HepG2 (cell line): Measurements from ENCODE around the gene THY1. TPM values are rescaled to one million over a fixed set of nuclear protein-coding genes. Genes with fewer than 3 reads are reported as not detected.

Experiments used
- ATF1 ChIP-seq: IDR thresholded peaks from 2 replicates; pipeline ENCODE4 v1.6.1; 2016; ENCODE audit warnings: mild to moderate bottlenecking, control low read depth
- BRCA1 ChIP-seq: sonication (generic); formaldehyde crosslinking; IDR thresholded peaks from 2 replicates; pipeline ENCODE4 v1.4.0; 2020; ENCODE audit warnings: missing genetic modification reagents
- BRD4 ChIP-seq: sonication (generic); formaldehyde crosslinking; IDR thresholded peaks from 2 replicates; pipeline ENCODE4 v1.4.0; 2020; ENCODE audit warnings: missing genetic modification reagents
- GABPA ChIP-seq, 2 experiments: IDR thresholded peaks; 2 replicates each; pipeline ENCODE4 v1.6.1; 2011 to 2016; ENCODE audit warnings: low read depth in 2 of 2, low read length in 1 of 2, missing biosample characterization in 1 of 2, missing genetic modification characterization in 1 of 2
- GATAD2A ChIP-seq: IDR thresholded peaks from 2 replicates; pipeline ENCODE4 v1.6.1; 2016
- HNRNPL ChIP-seq: fragments of 200-400 bp; formaldehyde crosslinking; IDR thresholded peaks from 2 replicates; pipeline ENCODE4 v1.6.1; 2017; ENCODE audit warnings: mild to moderate bottlenecking, low read depth, low read length
- MEIS1 ChIP-seq: sonication (generic); formaldehyde crosslinking; IDR thresholded peaks from 2 replicates; pipeline ENCODE4 v1.9.0; 2021; ENCODE audit warnings: mild to moderate bottlenecking, missing genetic modification reagents, moderate library complexity, borderline replicate concordance
- MXD4 ChIP-seq: IDR thresholded peaks from 2 replicates; pipeline ENCODE4 v1.6.1; 2016; ENCODE audit warnings: mild to moderate bottlenecking, missing biosample characterization, missing genetic modification reagents
- NCOA1 ChIP-seq: sonication (generic); formaldehyde crosslinking; IDR thresholded peaks from 2 replicates; pipeline ENCODE4 v1.9.0; 2021; ENCODE audit warnings: missing genetic modification reagents
- RXRA ChIP-seq: sonication (generic); formaldehyde crosslinking; IDR thresholded peaks from 2 replicates; pipeline ENCODE4 v1.5.1; 2020; ENCODE audit warnings: missing genetic modification reagents
- THAP11 ChIP-seq: IDR thresholded peaks from 2 replicates; pipeline ENCODE4 v1.6.1; 2016; ENCODE audit warnings: missing biosample characterization, missing genetic modification reagents
- TSC22D2 ChIP-seq: sonication (generic); formaldehyde crosslinking; IDR thresholded peaks from 2 replicates; pipeline ENCODE4 v1.5.1; 2020; ENCODE audit warnings: missing genetic modification reagents, mild to moderate bottlenecking, borderline replicate concordance
- ZNF317 ChIP-seq: sonication (generic); formaldehyde crosslinking; IDR thresholded peaks from 2 replicates; pipeline ENCODE4 v1.5.0; 2020; ENCODE audit warnings: mild to moderate bottlenecking, missing genetic modification reagents
- ZNF331 ChIP-seq: sonication (generic); formaldehyde crosslinking; IDR thresholded peaks from 2 replicates; pipeline ENCODE4 v1.4.0; 2020; ENCODE audit warnings: missing genetic modification reagents
- ZNF350 ChIP-seq: sonication (generic); formaldehyde crosslinking; IDR thresholded peaks from 2 replicates; pipeline ENCODE4 v1.4.0; 2020; ENCODE audit warnings: mild to moderate bottlenecking, low read depth, missing genetic modification reagents, borderline replicate concordance
- ZNF430 ChIP-seq: sonication (generic); formaldehyde crosslinking; IDR thresholded peaks from 2 replicates; pipeline ENCODE4 v1.9.0; 2021; ENCODE audit warnings: mild to moderate bottlenecking, missing genetic modification reagents
- ZNF431 ChIP-seq: sonication (generic); formaldehyde crosslinking; IDR thresholded peaks from 2 replicates; pipeline ENCODE4 v1.9.0; 2022; ENCODE audit warnings: missing genetic modification reagents, low read depth, mild to moderate bottlenecking, borderline replicate concordance
- ZNF607 ChIP-seq: sonication (generic); formaldehyde crosslinking; IDR thresholded peaks from 2 replicates; pipeline ENCODE4 v1.5.1; 2020; ENCODE audit warnings: missing genetic modification reagents, mild to moderate bottlenecking, borderline replicate concordance
- ZNF75D ChIP-seq: sonication (generic); formaldehyde crosslinking; IDR thresholded peaks from 2 replicates; pipeline ENCODE4 v1.8.1; 2023; ENCODE audit warnings: missing genetic modification reagents, mild to moderate bottlenecking, borderline replicate concordance
- ZNF839 ChIP-seq: sonication (generic); formaldehyde crosslinking; IDR thresholded peaks from 2 replicates; pipeline ENCODE4 v1.4.0; 2020; ENCODE audit warnings: missing genetic modification reagents, mild to moderate bottlenecking, borderline replicate concordance
- polyA plus RNA-seq, 8 experiments: library from polyadenylated mRNA; depleted of rRNA in 3 of 8; stranded (reverse) in 7 of 8; unstranded in 1 of 8; fragments of >200 nt; fragmentation: Illumina TruSeq in 4 of 8; extraction: Trizol in 4 of 8; gene quantifications; 2 replicates each; pipeline versions ENCODE4 v1.2.1 to v1.2.3, GENCODE V29; 2011 to 2016; ENCODE audit warnings: low read depth in 4 of 8, missing spikeins in 1 of 8, mixed read lengths in 1 of 8; ENCODE audit not compliant: insufficient read depth in 1 of 8
- total RNA-seq, 5 experiments: library from RNA; depleted of rRNA; stranded (reverse); fragments of >200 nt; fragmentation: Illumina TruSeq; extraction: Trizol; gene quantifications; 2 replicates each; pipeline ENCODE4 v1.2.3, GENCODE V29; 2016; ENCODE audit warnings: low read depth in 1 of 5
- TF ChIP-seq, protein P1 (sequence below): sonication (generic); formaldehyde crosslinking; IDR thresholded peaks from 2 replicates; pipeline ENCODE4 v1.4.0; 2020; ENCODE audit warnings: missing genetic modification reagents
- TF ChIP-seq, protein P2 (sequence below): sonication (generic); formaldehyde crosslinking; IDR thresholded peaks from 2 replicates; pipeline ENCODE4 v1.8.0; 2022; ENCODE audit warnings: low read depth, missing genetic modification reagents
- TF ChIP-seq, protein P3 (sequence below): sonication (generic); formaldehyde crosslinking; IDR thresholded peaks from 2 replicates; pipeline ENCODE4 v1.4.0; 2020; ENCODE audit warnings: mild to moderate bottlenecking, missing genetic modification reagents
- TF ChIP-seq, protein P4 (sequence below): sonication (generic); IDR thresholded peaks from 2 replicates; pipeline ENCODE4 v1.6.1; 2016; ENCODE audit warnings: low read depth, borderline replicate concordance

THY1 gene
- total and polyA plus RNA-seq, 2 of the 13 experiments (the other 11 are each of a cell fraction or from before 2014, with no cell fraction given): not detected

DNA sequence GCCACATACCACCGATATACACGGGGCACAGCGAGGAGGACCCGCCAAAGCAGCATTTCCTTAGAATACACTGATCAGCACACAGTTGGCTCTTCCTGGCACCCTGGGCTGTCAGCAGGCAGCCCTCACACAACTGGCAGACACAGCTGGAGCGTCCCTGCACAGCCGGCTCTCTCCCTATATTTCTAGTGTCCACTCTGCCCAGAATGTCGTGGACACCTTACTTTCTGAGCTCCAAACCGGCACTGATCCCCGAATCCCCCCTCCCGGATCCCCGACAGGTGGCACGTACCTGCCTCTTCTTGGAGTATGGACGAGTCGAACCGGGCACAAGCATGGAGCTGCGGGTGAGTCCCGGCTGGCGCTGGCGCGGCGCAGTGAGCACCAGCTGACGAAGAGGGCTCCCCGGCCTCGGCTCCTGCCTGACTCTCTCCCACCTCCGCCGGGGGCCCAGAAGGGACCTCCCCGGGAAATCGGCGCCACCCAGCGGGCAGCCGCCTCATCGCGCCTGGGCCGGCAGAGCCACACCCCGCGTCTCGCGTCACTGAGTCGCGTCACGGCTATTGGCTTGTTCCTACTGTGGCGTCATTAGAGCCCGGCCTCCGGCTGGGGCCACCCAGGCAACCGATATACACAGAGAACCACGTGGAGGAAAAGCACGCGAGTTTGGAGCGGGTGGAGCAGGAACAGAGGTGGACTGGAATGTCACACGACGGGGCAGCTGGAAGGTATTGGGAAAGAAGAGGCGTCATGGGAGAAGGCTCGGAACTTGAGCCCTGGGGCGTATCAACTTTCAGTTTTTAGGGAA, 41.6 kb downstream of the THY1 start, which contains the start of gene USP2 (continued):
- peak; percentile 61; the same call in 1 of the 2 replicates for TF ChIP-seq ZNF331
- TF ChIP-seq ZNF350 (CRISPR knock-in tag): peak; percentile 81
- no peak for TF ChIP-seq NCOA1
- TF ChIP-seq TSC22D2 (CRISPR knock-in tag): peak; percentile 77; the same call in 1 of the 2 replicates
- TF ChIP-seq BRD4 (CRISPR knock-in tag): 0 out of 2 replicates have a peak, but pooled peaks have one; percentile 30
- TF ChIP-seq, protein P1, sequence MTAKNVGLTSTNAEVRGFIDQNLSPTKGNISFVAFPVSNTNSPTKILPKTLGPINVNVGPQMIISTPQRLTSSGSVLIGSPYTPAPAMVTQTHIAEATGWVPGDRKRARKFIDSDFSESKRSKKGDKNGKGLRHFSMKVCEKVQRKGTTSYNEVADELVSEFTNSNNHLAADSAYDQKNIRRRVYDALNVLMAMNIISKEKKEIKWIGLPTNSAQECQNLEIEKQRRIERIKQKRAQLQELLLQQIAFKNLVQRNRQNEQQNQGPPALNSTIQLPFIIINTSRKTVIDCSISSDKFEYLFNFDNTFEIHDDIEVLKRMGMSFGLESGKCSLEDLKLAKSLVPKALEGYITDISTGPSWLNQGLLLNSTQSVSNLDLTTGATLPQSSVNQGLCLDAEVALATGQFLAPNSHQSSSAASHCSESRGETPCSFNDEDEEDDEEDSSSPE: peak; percentile 61; the same call in 1 of the 2 replicates
- TF ChIP-seq, protein P2, sequence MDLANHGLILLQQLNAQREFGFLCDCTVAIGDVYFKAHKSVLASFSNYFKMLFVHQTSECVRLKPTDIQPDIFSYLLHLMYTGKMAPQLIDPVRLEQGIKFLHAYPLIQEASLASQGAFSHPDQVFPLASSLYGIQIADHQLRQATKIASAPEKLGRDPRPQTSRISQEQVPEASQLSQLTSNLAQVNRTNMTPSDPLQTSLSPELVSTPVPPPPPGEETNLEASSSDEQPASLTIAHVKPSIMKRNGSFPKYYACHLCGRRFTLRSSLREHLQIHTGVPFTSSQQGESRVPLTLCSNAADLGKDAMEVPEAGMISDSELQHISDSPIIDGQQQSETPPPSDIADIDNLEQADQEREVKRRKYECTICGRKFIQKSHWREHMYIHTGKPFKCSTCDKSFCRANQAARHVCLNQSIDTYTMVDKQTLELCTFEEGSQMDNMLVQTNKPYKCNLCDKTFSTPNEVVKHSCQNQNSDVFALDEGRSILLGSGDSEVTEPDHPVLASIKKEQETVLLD (CRISPR knock-in tag): 0 out of 2 replicates have a peak, but pooled peaks have one; percentile 40
- no peak for TF ChIP-seq ZNF839 (CRISPR knock-in tag)
- TF ChIP-seq GATAD2A (CRISPR knock-in tag): peak; percentile 57; the same call in 1 of the 2 replicates
- 0 out of 2 replicates have a peak, but pooled peaks have one; percentile 68 for TF ChIP-seq ZNF430
- TF ChIP-seq ZNF317: peak; percentile 58; the same call in 1 of the 2 replicates
- peak; percentile 78; the same call in 1 of the 2 replicates for TF ChIP-seq HNRNPL
- TF ChIP-seq RXRA (CRISPR knock-in tag): peak; percentile 69; the same call in 1 of the 2 replicates
- TF ChIP-seq, protein P3, sequence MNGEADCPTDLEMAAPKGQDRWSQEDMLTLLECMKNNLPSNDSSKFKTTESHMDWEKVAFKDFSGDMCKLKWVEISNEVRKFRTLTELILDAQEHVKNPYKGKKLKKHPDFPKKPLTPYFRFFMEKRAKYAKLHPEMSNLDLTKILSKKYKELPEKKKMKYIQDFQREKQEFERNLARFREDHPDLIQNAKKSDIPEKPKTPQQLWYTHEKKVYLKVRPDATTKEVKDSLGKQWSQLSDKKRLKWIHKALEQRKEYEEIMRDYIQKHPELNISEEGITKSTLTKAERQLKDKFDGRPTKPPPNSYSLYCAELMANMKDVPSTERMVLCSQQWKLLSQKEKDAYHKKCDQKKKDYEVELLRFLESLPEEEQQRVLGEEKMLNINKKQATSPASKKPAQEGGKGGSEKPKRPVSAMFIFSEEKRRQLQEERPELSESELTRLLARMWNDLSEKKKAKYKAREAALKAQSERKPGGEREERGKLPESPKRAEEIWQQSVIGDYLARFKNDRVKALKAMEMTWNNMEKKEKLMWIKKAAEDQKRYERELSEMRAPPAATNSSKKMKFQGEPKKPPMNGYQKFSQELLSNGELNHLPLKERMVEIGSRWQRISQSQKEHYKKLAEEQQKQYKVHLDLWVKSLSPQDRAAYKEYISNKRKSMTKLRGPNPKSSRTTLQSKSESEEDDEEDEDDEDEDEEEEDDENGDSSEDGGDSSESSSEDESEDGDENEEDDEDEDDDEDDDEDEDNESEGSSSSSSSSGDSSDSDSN (CRISPR knock-in tag): peak; percentile 98
- peak; percentile 53; the same call in 1 of the 2 replicates for TF ChIP-seq ZNF607 (CRISPR knock-in tag)
- 0 out of 2 replicates have a peak, but pooled peaks have one; percentile 7 for TF ChIP-seq MEIS1 (CRISPR knock-in tag)
- TF ChIP-seq THAP11 (CRISPR knock-in tag): peak; percentile 77
- TF ChIP-seq MXD4 (CRISPR knock-in tag): peak; percentile 100
- 0 out of 2 replicates have a peak, but pooled peaks have one; percentile 57 for TF ChIP-seq BRCA1
- TF ChIP-seq, protein P4, sequence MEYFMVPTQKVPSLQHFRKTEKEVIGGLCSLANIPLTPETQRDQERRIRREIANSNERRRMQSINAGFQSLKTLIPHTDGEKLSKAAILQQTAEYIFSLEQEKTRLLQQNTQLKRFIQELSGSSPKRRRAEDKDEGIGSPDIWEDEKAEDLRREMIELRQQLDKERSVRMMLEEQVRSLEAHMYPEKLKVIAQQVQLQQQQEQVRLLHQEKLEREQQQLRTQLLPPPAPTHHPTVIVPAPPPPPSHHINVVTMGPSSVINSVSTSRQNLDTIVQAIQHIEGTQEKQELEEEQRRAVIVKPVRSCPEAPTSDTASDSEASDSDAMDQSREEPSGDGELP: peak; percentile 97
- peak; percentile 87 for TF ChIP-seq ATF1
- no peak for TF ChIP-seq GABPA (IDR thresholded peaks at IDR 0.05; ENCODE audit: low read depth, low read length)
- TF ChIP-seq GABPA (CRISPR knock-in tag; IDR thresholded peaks at IDR 0.05; ENCODE audit: low read depth): peak; percentile 24; the same call in 1 of the 2 replicates
- peak; percentile 47; the same call in 1 of the 2 replicates for TF ChIP-seq ZNF431 (CRISPR knock-in tag)
- TF ChIP-seq ZNF75D (CRISPR knock-in tag): no peak
